Activated CD8-positive, alpha-beta T cell treated with anti-CD3 and anti-CD28 coated beads for 36 hours (primary cell): ENCODE data around the gene LCN6. TPM values are rescaled to one million over a fixed set of nuclear protein-coding genes. Genes with fewer than 3 reads are reported as not detected.
"Not testable (repeated sequence)": the region's sequence is repeated elsewhere in the genome, so short reads cannot be mapped to it uniquely, and the experiment has no call there.

Experiments used
- ATAC-seq: fragments of 200-7000 bp; cut with Tn5 transposase; one replicate; pipeline ENCODE4 v1.10.0; 2021; ENCODE audit warnings: mild to moderate bottlenecking, moderate library complexity
- CTCF ChIA-PET: fragments of 350-600 bp; sonication (Branson Sonifier 250); formaldehyde crosslinking; loops from one replicate; lab custom pipeline; 2021; ENCODE audit warnings: antibody characterized with exemption; lab: Charles Lee
- POLR2A ChIA-PET: fragments of 350-600 bp; sonication (Branson Sonifier 250); formaldehyde crosslinking; loops from one replicate; lab custom pipeline; 2021; ENCODE audit warnings: antibody characterized with exemption; lab: Charles Lee
- DNase-seq: peaks from one replicate; pipeline ENCODE4 v3.0.0-alpha.2; 2020
- H3K27ac Mint-ChIP-seq: one replicate; pipeline ENCODE4 v1.8.0; 2021; ENCODE audit warnings: mild to moderate bottlenecking, mixed read lengths
- H3K27me3 Mint-ChIP-seq: one replicate; pipeline ENCODE4 v1.8.0; 2021; ENCODE audit warnings: mixed read lengths
- H3K36me3 Mint-ChIP-seq: one replicate; pipeline ENCODE4 v1.8.0; 2021; ENCODE audit warnings: low read depth, mixed read lengths
- H3K4me1 Mint-ChIP-seq: one replicate; pipeline ENCODE4 v1.8.0; 2021; ENCODE audit warnings: low read depth, mixed read lengths
- H3K4me3 Mint-ChIP-seq: one replicate; pipeline ENCODE4 v1.8.0; 2021; ENCODE audit warnings: mild to moderate bottlenecking, moderate library complexity, mixed read lengths
- H3K9me3 Mint-ChIP-seq: one replicate; pipeline ENCODE4 v1.8.0; 2021; ENCODE audit warnings: mixed read lengths
- CTCF ChIP-seq: fragments of 200-600 bp; IDR thresholded peaks from one replicate; pipeline ENCODE4 v1.8.0; 2022; ENCODE audit warnings: antibody characterized with exemption, mild to moderate bottlenecking
- intact Hi-C: fragments of 100-400 bp; cut with micrococcal nuclease; formaldehyde crosslinking; loops from one replicate; pipeline ENCODE4 v1.10.0; 2022
- total RNA-seq, 2 experiments: library from RNA; stranded (reverse); gene quantifications; one replicate each; pipeline ENCODE4 v1.2.3, GENCODE V29; 2021

The LCN6 gene
- total RNA-seq, 2 experiments from 2014 or later = not detected

GRCh38 chr9:136786451-136786850, 38.1 kb upstream of the LCN6 start:
- Mint-ChIP-seq H3K27ac (no peak overlapping the region), H3K4me1 (peaks cover 20% of the 10 kb centered on the region), H3K27me3 (peaks cover 10% of the 10 kb centered on the region), H3K4me3 (no peak overlapping the region), H3K9me3 (no peaks in the 10 kb centered on the region), H3K36me3 (no peaks in the 10 kb centered on the region)
- POLR2A ChIA-PET = interaction anchor here (0.8 kb wide), 1 partner anchor 27 kb away, joined by 3 read pairs; no protein-coding TSS in a partner anchor
- CTCF ChIA-PET = interaction anchor here (0.7 to 3.2 kb wide), 9 partner anchors 9 to 282 kb away, joined by 3 to 28 read pairs (median 4); partner anchors contain the start of gene RABL6
- intact Hi-C loops = loop anchor here (5.0 kb wide), 2 partner anchors 56 to 251 kb away; partner anchors contain the start of gene AJM1
- no peak for ATAC-seq
- no peak for DNase-seq
- no peak for TF ChIP-seq CTCF

GRCh38 chr9:136785565-136786355, 37.4 kb upstream of the LCN6 start:
- Mint-ChIP-seq H3K27me3 (peaks cover 12% of the 10 kb centered on the region), H3K4me1 (peaks cover 20% of the 10 kb centered on the region)
- intact Hi-C loops = loop anchor here (5.0 kb wide), 2 partner anchors 57 to 252 kb away; partner anchors contain the start of gene AJM1
- not testable (repeated sequence) for H3K9me3 Mint-ChIP-seq, H3K36me3 Mint-ChIP-seq, H3K27ac Mint-ChIP-seq, H3K4me3 Mint-ChIP-seq, ATAC-seq, DNase-seq
- CTCF ChIA-PET = interaction anchor here (0.9 to 3.2 kb wide), 5 partner anchors 8 to 249 kb away, joined by 3 to 28 read pairs (median 4); partner anchors contain the start of genes LCN8 and RABL6
- POLR2A ChIA-PET = interaction anchor here (0.8 kb wide), 1 partner anchor 28 kb away, joined by 3 read pairs; no protein-coding TSS in a partner anchor

GRCh38 chr9:136784997-136785361, 36.7 kb upstream of the LCN6 start:
- ChIA-PET CTCF (interaction anchor here (0.9 to 1.6 kb wide), 2 partner anchors 19 to 27 kb away, joined by 3 to 4 read pairs; partner anchors contain the start of gene LCN8), POLR2A (no interaction called here)
- H3K36me3 Mint-ChIP-seq = no peaks in the 10 kb centered on the region
- no peaks in the 10 kb centered on the region for H3K9me3 Mint-ChIP-seq
- TF ChIP-seq CTCF = no peak
- H3K27me3 Mint-ChIP-seq = peaks cover 12% of the 10 kb centered on the region
- intact Hi-C loops = loop anchor here (5.0 kb wide), 2 partner anchors 57 to 252 kb away; partner anchors contain the start of gene AJM1
- DNase-seq = no peak
- H3K4me1 Mint-ChIP-seq = peaks cover 15% of the 10 kb centered on the region
- no peak overlapping the region for H3K4me3 Mint-ChIP-seq
- ATAC-seq = no peak
- H3K27ac Mint-ChIP-seq = no peak overlapping the region

GRCh38 chr9:136784249-136784996, 36.1 kb upstream of the LCN6 start:
- peak; percentile 34 for ATAC-seq
- H3K4me1 Mint-ChIP-seq = peaks cover 15% of the 10 kb centered on the region
- POLR2A ChIA-PET = no interaction called here
- intact Hi-C loops = no loop called here
- H3K27me3 Mint-ChIP-seq = peaks cover 12% of the 10 kb centered on the region
- CTCF ChIA-PET = interaction anchor here (1.1 to 2.3 kb wide), 4 partner anchors 18 to 251 kb away, joined by 3 to 9 read pairs (median 4); no protein-coding TSS in a partner anchor
- H3K4me3 Mint-ChIP-seq = no peak overlapping the region
- H3K36me3 Mint-ChIP-seq = no peaks in the 10 kb centered on the region
- H3K9me3 Mint-ChIP-seq = no peaks in the 10 kb centered on the region
- DNase-seq = peak; percentile 43
- peak; percentile 81 for TF ChIP-seq CTCF
- no peak overlapping the region for H3K27ac Mint-ChIP-seq

- intact Hi-C loops = no loop called here
- DNase-seq = no peak
- ChIA-PET POLR2A (no interaction called here), CTCF (interaction anchor here (1.0 to 2.3 kb wide), 2 partner anchors 10 to 253 kb away, joined by 3 to 9 read pairs; no protein-coding TSS in a partner anchor)
- Mint-ChIP-seq H3K36me3 (no peaks in the 10 kb centered on the region), H3K9me3 (no peaks in the 10 kb centered on the region), H3K27ac (no peak overlapping the region), H3K4me1 (peaks cover 7% of the 10 kb centered on the region), H3K27me3 (peaks cover 21% of the 10 kb centered on the region), H3K4me3 (no peak overlapping the region)
- no peak for TF ChIP-seq CTCF
- ATAC-seq = no peak
Measured at GRCh38 chr9:136782452-136782851, 34.1 kb upstream of the LCN6 start.
